GM21381 (cell line): ENCODE measurements around the gene UCP1.

ENCODE experiments used
- ATAC-seq: cut with Tn5 transposase; IDR thresholded peaks from one replicate; pipeline ENCODE4 v1.9.1; 2021; ENCODE audit warnings: mild to moderate bottlenecking, moderate library complexity; ENCODE audit not compliant: unreplicated experiment

UCP1 gene, protein sequence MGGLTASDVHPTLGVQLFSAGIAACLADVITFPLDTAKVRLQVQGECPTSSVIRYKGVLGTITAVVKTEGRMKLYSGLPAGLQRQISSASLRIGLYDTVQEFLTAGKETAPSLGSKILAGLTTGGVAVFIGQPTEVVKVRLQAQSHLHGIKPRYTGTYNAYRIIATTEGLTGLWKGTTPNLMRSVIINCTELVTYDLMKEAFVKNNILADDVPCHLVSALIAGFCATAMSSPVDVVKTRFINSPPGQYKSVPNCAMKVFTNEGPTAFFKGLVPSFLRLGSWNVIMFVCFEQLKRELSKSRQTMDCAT

GRCh38 chr4:140568507-140569306 is at the start of gene UCP1:
Gene UCP1, minus strand, starts transcription at chr4:140568961. Its CDS starts 232 bp downstream, at chr4:140568729.
- ATAC-seq = no peak

GRCh38 chr4:140617499-140618248 is 48.9 kb upstream of the UCP1 start:
- ATAC-seq = no peak

DNA sequence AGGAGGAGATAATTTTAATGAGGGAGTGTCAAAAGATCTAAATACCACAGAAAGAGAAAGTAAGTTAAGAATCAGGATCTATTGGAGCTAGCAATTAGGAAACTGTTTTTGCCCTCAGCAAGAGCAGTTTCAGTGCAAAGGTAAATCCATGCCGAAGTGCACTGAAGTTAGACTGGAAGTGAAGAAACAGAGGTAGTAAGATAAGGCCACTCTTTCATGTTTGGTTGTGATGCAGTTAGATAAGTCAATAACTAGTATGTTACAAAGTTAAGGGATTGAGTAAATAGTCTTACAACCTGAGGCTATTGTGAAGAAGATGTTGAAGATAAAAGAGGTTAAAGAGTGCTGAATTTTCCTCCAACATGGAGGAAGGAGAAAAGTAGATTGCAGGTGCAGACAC is 46.7 kb upstream of the UCP1 start:
- ATAC-seq = no peak

DNA sequence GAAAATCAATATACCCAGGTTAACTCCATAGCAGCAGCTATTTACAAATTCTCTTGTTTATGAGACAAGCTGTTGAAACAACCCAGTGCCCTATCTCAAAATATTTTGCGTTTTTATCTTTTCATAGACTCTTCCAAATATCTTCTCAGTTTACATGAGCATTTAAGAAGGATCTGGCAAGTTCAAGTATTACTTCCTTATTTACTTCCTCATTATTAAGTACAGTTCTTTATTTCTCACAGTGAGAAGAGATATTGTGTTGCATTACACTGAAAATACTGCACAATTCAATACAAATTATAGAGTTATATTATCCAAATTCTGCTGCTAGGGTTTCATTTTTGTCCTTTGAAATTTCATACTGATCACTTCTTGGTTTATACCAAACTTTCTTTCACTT is 43.6 kb upstream of the UCP1 start:
- no peak for ATAC-seq

- no peak for ATAC-seq
Observed at GRCh38 chr4:140611854-140612253, 43.1 kb upstream of the UCP1 start.

DNA sequence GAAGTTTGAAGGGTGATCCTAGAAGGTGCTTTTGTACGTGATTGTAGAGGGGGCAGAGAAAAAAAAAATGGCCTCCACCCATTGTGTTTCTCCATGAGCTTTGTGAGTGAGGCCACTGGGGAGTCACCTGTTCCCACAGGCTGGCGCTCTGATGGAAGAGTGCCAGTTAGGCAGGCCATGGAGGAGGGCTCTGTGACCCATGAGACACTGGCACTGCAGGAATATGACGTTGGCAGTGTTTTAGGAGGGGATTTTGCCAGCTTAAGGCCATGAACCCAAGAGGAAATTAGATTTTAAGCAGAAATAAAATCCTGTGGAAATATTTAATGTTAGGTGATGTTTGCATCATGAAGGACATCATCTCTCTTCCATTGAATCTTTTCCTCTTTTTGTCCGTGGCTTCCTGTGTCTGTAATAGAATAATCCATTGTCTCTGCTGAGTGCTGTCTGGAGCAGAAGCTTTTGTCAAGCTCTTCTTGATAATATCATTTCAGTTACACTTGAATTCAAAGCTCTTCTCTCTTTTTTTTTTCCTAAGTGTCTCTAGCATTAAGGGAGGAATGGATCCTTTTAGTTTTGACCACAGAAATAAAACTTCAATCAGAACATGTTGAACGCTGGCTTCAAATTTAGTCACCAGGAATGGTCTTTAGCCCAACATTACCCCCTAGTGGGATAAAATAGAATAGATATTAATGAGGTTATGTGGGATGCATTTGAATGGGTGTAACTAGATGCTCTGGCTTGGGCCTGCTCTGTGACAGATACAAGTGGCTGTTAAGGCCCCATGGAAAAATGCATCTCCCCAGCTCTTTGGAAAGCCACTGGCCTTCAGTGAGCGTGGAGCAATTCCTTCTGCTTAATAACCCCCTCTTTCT is 41.0 kb upstream of the UCP1 start:
- peak; percentile 54 for ATAC-seq

DNA sequence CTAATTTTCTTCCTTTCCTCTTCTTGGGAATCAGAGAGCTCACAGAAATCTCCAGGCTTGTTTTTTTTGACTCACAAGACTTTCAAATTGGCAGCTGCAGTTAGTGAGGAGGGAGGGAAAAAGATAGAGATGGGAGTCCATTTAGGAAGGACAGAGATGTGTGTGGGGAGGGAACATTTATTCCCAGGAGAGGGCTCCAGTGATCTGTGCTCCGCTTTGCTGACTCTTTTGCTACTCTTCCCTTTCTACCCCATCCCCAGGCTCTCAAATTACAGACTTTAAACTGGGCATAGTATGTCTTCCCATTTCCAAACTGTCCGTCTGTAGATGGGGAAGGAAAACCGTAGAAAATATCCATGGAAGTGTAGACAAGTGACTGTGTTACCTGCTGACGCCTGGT is 39.1 kb upstream of the UCP1 start:
- no peak for ATAC-seq

GRCh38 chr4:140604544-140604943 is 35.8 kb upstream of the UCP1 start:
- no peak for ATAC-seq

DNA sequence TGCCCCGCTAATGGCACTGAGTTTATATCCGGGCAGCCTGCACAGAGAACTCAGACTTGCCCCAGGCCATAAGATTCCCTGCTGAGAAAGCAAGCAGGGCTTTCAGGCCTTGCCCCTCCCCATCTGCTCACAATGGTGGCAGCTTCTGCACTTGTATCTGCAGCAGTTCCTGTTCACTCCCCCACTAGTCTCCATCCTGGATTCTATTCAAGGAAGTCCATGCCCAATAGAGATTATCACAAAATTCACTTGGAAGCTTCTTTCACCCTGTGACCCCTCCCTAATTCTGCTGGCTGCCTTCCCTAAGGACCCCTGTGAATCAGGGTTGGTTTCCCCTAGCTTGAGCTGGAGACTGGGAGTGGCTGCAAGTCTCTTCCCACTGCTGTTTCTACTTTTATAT is 34.5 kb upstream of the UCP1 start:
- no peak for ATAC-seq

DNA sequence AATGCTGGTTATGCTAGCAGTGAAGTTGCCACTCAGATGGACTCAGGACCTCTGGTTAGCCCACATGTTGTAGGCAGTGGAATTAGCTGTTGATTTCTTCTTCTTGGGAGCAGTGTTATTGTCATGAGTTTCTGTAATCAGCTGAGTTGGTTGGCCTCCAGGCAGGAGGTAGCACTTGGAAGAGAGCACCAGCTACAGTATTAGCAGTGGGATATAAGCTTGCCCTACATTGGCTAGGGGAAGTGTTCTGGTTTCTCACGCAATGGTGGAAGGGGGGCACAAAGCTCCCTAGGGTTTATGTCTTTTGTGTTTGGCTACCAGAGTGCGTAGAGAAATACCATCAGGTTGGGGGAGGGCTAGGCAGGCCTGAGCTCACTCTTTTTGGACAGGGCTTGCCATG is 34.0 kb upstream of the UCP1 start:
- ATAC-seq = no peak

- no peak for ATAC-seq
Observed at GRCh38 chr4:140600408-140600807, 31.6 kb upstream of the UCP1 start.

DNA sequence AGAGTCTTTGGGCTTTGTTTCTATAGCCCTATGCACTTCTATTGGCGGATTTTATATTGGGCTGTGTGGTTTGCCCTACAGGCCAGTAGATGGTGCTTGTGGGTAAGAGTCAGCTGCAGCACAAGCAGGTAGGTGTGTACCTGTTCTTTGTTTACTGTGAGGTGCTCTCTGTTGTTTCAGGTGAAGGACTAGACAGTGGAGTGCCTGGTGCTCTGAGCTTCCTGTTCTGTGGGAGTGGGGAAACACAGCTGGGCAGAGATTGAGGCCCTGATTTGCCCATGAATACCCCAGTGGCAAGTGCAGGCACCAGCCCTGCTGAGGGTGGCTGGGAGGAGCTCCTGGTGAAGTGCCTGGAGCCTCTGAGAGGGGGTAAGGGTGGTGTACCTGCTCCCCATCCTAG is 26.3 kb upstream of the UCP1 start:
- peak; percentile 54 for ATAC-seq

DNA sequence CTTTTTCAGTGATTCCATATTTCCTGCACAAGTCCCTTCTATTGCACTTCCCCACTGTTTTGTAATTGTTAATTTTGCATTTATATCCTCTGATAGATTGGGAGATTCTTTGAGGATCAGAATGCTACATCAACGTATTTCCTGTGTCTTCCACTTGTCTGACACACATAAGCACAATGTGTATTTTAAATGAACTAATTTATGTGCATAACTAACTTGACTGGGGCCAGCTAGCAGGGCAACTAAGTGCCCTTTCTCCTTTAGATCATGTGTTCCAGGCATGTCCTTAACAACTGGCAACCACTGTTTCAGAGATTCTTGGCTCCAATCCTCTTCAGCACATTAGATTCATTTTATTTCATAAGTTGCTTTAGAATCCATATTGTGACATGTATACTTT is 15.7 kb upstream of the UCP1 start:
- ATAC-seq = no peak

GRCh38 chr4:140581078-140581477 is 12.3 kb upstream of the UCP1 start:
- ATAC-seq = no peak

- ATAC-seq = no peak
Observed at GRCh38 chr4:140579278-140579677, 10.5 kb upstream of the UCP1 start.

GRCh38 chr4:140575489-140575888 is 6.7 kb upstream of the UCP1 start:
- no peak for ATAC-seq

- ATAC-seq = no peak
Observed at GRCh38 chr4:140571620-140572019, 2.9 kb upstream of the UCP1 start.

GRCh38 chr4:140569307-140569638 is 512 bp upstream of the UCP1 start:
- no peak for ATAC-seq

- no peak for ATAC-seq
Observed at GRCh38 chr4:140559696-140560095, 9.1 kb downstream of the UCP1 start.

DNA sequence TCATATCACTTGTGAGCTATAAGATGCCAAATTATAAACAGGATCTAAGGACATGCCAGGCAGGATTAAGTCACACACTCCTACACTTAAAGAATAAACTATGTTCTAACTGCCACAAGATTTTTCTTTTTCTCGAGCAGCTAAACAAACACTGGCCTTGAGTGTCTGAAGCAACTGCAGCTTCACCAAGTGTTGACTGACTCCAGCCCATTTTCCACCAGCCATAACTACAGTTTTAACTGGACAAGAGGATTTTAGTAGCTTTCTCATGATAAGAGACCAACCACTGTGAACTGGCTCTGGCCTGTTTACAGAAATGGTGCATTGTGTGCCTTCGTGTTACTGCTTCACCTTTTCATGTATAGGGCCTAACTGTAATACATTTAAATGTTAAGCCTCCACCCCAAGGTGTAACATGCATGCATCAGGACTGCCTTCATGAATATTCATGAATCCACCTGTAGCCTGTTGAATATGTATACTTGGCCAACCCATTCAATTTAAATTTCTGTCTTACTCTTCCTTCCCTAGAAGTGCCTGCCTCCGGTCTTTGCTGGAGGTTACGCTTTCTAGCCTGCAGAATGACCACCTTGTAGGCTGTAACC is 10.8 kb downstream of the UCP1 start:
- ATAC-seq = no peak
